Thoracic aorta (tissue), 2 donors: ENCODE results near the gene TDP2. TPM values are rescaled to one million over a fixed set of nuclear protein-coding genes. Genes with fewer than 3 reads are reported as not detected.

Experiments used
- ATAC-seq: fragments of 150-250 bp; one replicate; pipeline ENCODE4 v1.8.0; 2017; ENCODE audit warnings: low read depth; ENCODE audit not compliant: insufficient number of reproducible peaks, low FRiP score
- DNase-seq: peaks from one replicate; pipeline ENCODE4 v3.0.0-alpha.2; 2020; ENCODE audit warnings: low spot score
- H3K27ac ChIP-seq, 2 donors: fragments of 200-600 bp; sonication (generic); 1 replicate in 1 of 2; 2 replicates in 1 of 2; pipeline ENCODE4 v1.5.1; 2016; ENCODE audit warnings: mild to moderate bottlenecking in 2 of 2, moderate library complexity in 2 of 2
- H3K27me3 ChIP-seq: fragments of 200-600 bp; sonication (generic); replicated peaks from 2 replicates; pipeline ENCODE4 v1.6.0; 2016; ENCODE audit warnings: mild to moderate bottlenecking; ENCODE audit not compliant: insufficient read depth
- H3K36me3 ChIP-seq: fragments of 200-600 bp; sonication (generic); one replicate; pipeline ENCODE4 v1.5.1; 2016
- H3K4me1 ChIP-seq, 2 donors: fragments of 200-600 bp; sonication (generic); 1 replicate in 1 of 2; 2 replicates in 1 of 2; pipeline versions ENCODE4 v1.5.1 to v1.6.0; 2016; ENCODE audit warnings: low read depth in 2 of 2, mild to moderate bottlenecking in 1 of 2; ENCODE audit not compliant: control insufficient read depth in 1 of 2
- H3K4me3 ChIP-seq: fragments of 200-600 bp; sonication (generic); 2 replicates; pipeline ENCODE4 v1.5.1; 2016; ENCODE audit warnings: mild to moderate bottlenecking
- H3K9me3 ChIP-seq: fragments of 200-600 bp; sonication (generic); 2 replicates; pipeline ENCODE4 v1.5.1; 2016
- CTCF ChIP-seq: fragments of 200-600 bp; sonication (generic); IDR thresholded peaks from one replicate; pipeline ENCODE4 v1.5.1; 2019; ENCODE audit warnings: antibody characterized with exemption
- total RNA-seq, 2 donors: library from RNA; depleted of rRNA; stranded (reverse); fragments of >200 nt; gene quantifications; one replicate each; pipeline versions ENCODE4 v1.1.0 to v1.2.3, GENCODE V29; 2016

The TDP2 gene
- 10 to 100 TPM; 31.1 to 40.3 TPM for total RNA-seq

- peaks cover 12 to 32% of the 10 kb centered on the region in 2 donors for H3K4me1 ChIP-seq
- DNase-seq: peak; percentile 64
- peaks cover 4% of the 10 kb centered on the region for H3K36me3 ChIP-seq
- H3K4me3 ChIP-seq: peak within 1 kb of the TSS; percentile 93
- H3K9me3 ChIP-seq: no peaks in the 10 kb centered on the region
- peak within 1 kb of the TSS; percentile 84 to 94 for H3K27ac ChIP-seq
- peak; percentile 95 for ATAC-seq
- no peaks in the 10 kb centered on the region for H3K27me3 ChIP-seq
- TF ChIP-seq CTCF: peak; percentile 63
These were observed at the start of gene TDP2, which contains the start of gene ACOT13 for GRCh38 chr6:24666641-24667377. Gene TDP2, minus strand, starts transcription at chr6:24666899. Its CDS starts 37 bp downstream, at chr6:24666862. Gene ACOT13, plus strand, starts transcription at chr6:24667077. Its CDS starts 187 bp downstream, at chr6:24667264.

GRCh38 chr6:24710519-24711303 is 44.0 kb upstream of the TDP2 start:
- H3K27me3 ChIP-seq: no peaks in the 10 kb centered on the region
- no peaks in the 10 kb centered on the region for H3K9me3 ChIP-seq
- H3K36me3 ChIP-seq: peaks cover 49% of the 10 kb centered on the region
- no peak for DNase-seq
- H3K4me3 ChIP-seq: no peak overlapping the region
- TF ChIP-seq CTCF: no peak
- H3K27ac ChIP-seq: no peak overlapping the region
- ATAC-seq: no peak
- peaks cover 43 to 51% of the 10 kb centered on the region in 2 donors for H3K4me1 ChIP-seq

- no peak for TF ChIP-seq CTCF
- DNase-seq (no peak), ATAC-seq (no peak)
- Histone ChIP-seq H3K27ac (no peak overlapping the region), H3K4me3 (no peak overlapping the region), H3K9me3 (no peaks in the 10 kb centered on the region), H3K27me3 (no peaks in the 10 kb centered on the region), H3K4me1 (peaks cover 29 to 35% of the 10 kb centered on the region in 2 donors), H3K36me3 (peaks cover 56% of the 10 kb centered on the region)
These were observed 42.5 kb upstream of the TDP2 start for GRCh38 chr6:24709014-24709711.

GRCh38 chr6:24708612-24709011 is 41.9 kb upstream of the TDP2 start:
- H3K4me3 ChIP-seq: no peak overlapping the region
- ATAC-seq: no peak
- H3K4me1 ChIP-seq: peaks cover 23 to 30% of the 10 kb centered on the region in 2 donors
- no peak overlapping the region for H3K27ac ChIP-seq
- H3K36me3 ChIP-seq: peaks cover 62% of the 10 kb centered on the region
- no peak for TF ChIP-seq CTCF
- no peaks in the 10 kb centered on the region for H3K27me3 ChIP-seq
- no peaks in the 10 kb centered on the region for H3K9me3 ChIP-seq
- DNase-seq: no peak

- TF ChIP-seq CTCF: no peak
- no peaks in the 10 kb centered on the region for H3K9me3 ChIP-seq
- no peak overlapping the region for H3K4me3 ChIP-seq
- peaks cover 2 to 7% of the 10 kb centered on the region in 2 donors for H3K4me1 ChIP-seq
- no peaks in the 10 kb centered on the region for H3K27me3 ChIP-seq
- DNase-seq: no peak
- H3K36me3 ChIP-seq: peaks cover 53% of the 10 kb centered on the region
- H3K27ac ChIP-seq: no peak overlapping the region
- ATAC-seq: no peak
These were observed 37.8 kb upstream of the TDP2 start for GRCh38 chr6:24704468-24704867.
